ENCODE results near the gene RAB18. TPM values are rescaled to one million over a fixed set of nuclear protein-coding genes. Genes with fewer than 3 reads are reported as not detected.

The RAB18 gene
- total and polyA plus RNA-seq, 8 donors, result 7.5 to 57.7 (median 42.1) TPM

- H3K4me1 ChIP-seq, result no peaks in the 10 kb centered on the region
- WGBS, 2 donors, result 90 to 95% methylated on average over 1 of the region's 1 CpG
- DNase-seq (no peak), ATAC-seq (no peak), FAIRE-seq (no peak)
- no peak overlapping the region for H3K27ac ChIP-seq
- H3K4me3 ChIP-seq, result no peak overlapping the region
- no peaks in the 10 kb centered on the region for H3K27me3 ChIP-seq
- no peaks in the 10 kb centered on the region for H3K36me3 ChIP-seq
- no peaks in the 10 kb centered on the region for H3K9me3 ChIP-seq
- TF ChIP-seq CTCF (IDR thresholded peaks at IDR 0.05), result no peak
- intact Hi-C loops (cut with DNase I), result no loop called here
These were observed 13.3 kb upstream of the RAB18 start for GRCh38 chr10:27490807-27491206.

- Histone ChIP-seq H3K4me1 (no peaks in the 10 kb centered on the region), H3K36me3 (no peaks in the 10 kb centered on the region), H3K4me3 (no peak overlapping the region), H3K9me3 (no peaks in the 10 kb centered on the region), H3K27ac (no peak overlapping the region), H3K27me3 (no peaks in the 10 kb centered on the region)
- ATAC-seq, result no peak
- no peak for TF ChIP-seq CTCF (IDR thresholded peaks at IDR 0.05)
- no peak for FAIRE-seq
- WGBS, 2 donors, result 64 to 67% methylated on average over 1 of the region's 1 CpG
- intact Hi-C loops (cut with DNase I), result no loop called here
- no peak for DNase-seq
These were observed 9.8 kb upstream of the RAB18 start for GRCh38 chr10:27494116-27494805.

GRCh38 chr10:27496137-27496536 lies 8.0 kb upstream of the RAB18 start:
- no peak for ATAC-seq

GRCh38 chr10:27500096-27500495 lies 4.0 kb upstream of the RAB18 start:
- H3K27ac ChIP-seq, result no peak overlapping the region
- no peaks in the 10 kb centered on the region for H3K27me3 ChIP-seq
- H3K36me3 ChIP-seq, result no peaks in the 10 kb centered on the region
- H3K9me3 ChIP-seq, result no peaks in the 10 kb centered on the region
- FAIRE-seq (no peak), DNase-seq (no peak), ATAC-seq (no peak)
- intact Hi-C loops (cut with DNase I), result no loop called here
- no peaks in the 10 kb centered on the region for H3K4me1 ChIP-seq
- H3K4me3 ChIP-seq, result no peak overlapping the region
- no peak for TF ChIP-seq CTCF (IDR thresholded peaks at IDR 0.05)

More at GRCh38 chr10:27496137-27496536, 8.0 kb upstream of the RAB18 start:
- FAIRE-seq, result no peak
- no peak overlapping the region for H3K27ac ChIP-seq
- no peak for TF ChIP-seq CTCF (IDR thresholded peaks at IDR 0.05)
- no peaks in the 10 kb centered on the region for H3K36me3 ChIP-seq
- no peaks in the 10 kb centered on the region for H3K9me3 ChIP-seq
- no peaks in the 10 kb centered on the region for H3K4me1 ChIP-seq
- no peak for DNase-seq
- WGBS, 2 donors, result 54 to 69% methylated on average over 4 of the region's 4 CpGs
- intact Hi-C loops (cut with DNase I), result no loop called here
- H3K27me3 ChIP-seq, result no peaks in the 10 kb centered on the region
- H3K4me3 ChIP-seq, result no peak overlapping the region

GRCh38 chr10:27500886-27501285 lies 3.2 kb upstream of the RAB18 start:
- TF ChIP-seq CTCF (IDR thresholded peaks at IDR 0.05), result no peak
- FAIRE-seq (no peak), DNase-seq (no peak), ATAC-seq (no peak)
- Histone ChIP-seq H3K4me1 (peaks cover 7 to 8% (median 7%) of the 10 kb centered on the region in 3 donors), H3K36me3 (no peaks in the 10 kb centered on the region), H3K27ac (no peak overlapping the region), H3K4me3 (no peak overlapping the region), H3K9me3 (no peaks in the 10 kb centered on the region), H3K27me3 (no peaks in the 10 kb centered on the region)
- intact Hi-C loops (cut with DNase I), result no loop called here
- 57 to 68% methylated on average over 5 of the region's 5 CpGs for WGBS, 2 donors
